HL-60 (cell line): ENCODE data around the gene CDYL2.

ENCODE experiments used
- GABPA ChIP-seq: IDR thresholded peaks from 2 replicates; pipeline ENCODE4 v1.6.1; 2012; ENCODE audit warnings: low read depth
- POLR2AphosphoS5 ChIP-seq: IDR thresholded peaks from 2 replicates; pipeline ENCODE4 v1.6.1; 2012; ENCODE audit warnings: low read depth
- SPI1 ChIP-seq: IDR thresholded peaks from 2 replicates; pipeline ENCODE4 v1.6.1; 2012; ENCODE audit warnings: low read depth, mild to moderate bottlenecking, borderline replicate concordance
- TF ChIP-seq, protein P1 (sequence below): IDR thresholded peaks from one replicate; pipeline ENCODE4 v1.5.1; 2011; ENCODE audit warnings: low read length, control low read depth, inconsistent platforms; ENCODE audit not compliant: insufficient read depth
- TF ChIP-seq, protein P2 (sequence below): IDR thresholded peaks from 2 replicates; pipeline ENCODE4 v1.6.1; 2012; ENCODE audit warnings: low read depth; ENCODE audit not compliant: insufficient replicate concordance

DNA sequence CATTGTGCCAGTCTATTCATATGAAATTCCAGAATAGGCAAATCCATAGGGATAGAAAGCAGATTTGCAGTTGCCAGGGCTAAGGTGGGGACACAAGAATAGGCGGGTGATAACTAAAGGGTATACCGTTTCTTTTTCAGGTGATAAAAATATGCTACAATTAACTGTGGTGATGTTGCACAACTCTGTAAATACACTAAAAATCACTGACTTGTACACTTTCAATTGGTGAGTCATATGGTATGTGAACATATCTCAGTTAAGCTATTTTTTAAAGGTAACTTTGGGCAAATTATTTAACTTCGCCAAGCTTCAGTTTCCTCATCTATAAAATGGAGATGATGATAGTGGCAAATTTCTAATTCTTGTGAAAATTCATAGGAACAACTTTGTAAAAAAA, 65.9 kb downstream of the CDYL2 start:
- TF ChIP-seq, protein P1, sequence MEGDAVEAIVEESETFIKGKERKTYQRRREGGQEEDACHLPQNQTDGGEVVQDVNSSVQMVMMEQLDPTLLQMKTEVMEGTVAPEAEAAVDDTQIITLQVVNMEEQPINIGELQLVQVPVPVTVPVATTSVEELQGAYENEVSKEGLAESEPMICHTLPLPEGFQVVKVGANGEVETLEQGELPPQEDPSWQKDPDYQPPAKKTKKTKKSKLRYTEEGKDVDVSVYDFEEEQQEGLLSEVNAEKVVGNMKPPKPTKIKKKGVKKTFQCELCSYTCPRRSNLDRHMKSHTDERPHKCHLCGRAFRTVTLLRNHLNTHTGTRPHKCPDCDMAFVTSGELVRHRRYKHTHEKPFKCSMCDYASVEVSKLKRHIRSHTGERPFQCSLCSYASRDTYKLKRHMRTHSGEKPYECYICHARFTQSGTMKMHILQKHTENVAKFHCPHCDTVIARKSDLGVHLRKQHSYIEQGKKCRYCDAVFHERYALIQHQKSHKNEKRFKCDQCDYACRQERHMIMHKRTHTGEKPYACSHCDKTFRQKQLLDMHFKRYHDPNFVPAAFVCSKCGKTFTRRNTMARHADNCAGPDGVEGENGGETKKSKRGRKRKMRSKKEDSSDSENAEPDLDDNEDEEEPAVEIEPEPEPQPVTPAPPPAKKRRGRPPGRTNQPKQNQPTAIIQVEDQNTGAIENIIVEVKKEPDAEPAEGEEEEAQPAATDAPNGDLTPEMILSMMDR: no peak
- no peak for TF ChIP-seq POLR2AphosphoS5
- TF ChIP-seq, protein P2, sequence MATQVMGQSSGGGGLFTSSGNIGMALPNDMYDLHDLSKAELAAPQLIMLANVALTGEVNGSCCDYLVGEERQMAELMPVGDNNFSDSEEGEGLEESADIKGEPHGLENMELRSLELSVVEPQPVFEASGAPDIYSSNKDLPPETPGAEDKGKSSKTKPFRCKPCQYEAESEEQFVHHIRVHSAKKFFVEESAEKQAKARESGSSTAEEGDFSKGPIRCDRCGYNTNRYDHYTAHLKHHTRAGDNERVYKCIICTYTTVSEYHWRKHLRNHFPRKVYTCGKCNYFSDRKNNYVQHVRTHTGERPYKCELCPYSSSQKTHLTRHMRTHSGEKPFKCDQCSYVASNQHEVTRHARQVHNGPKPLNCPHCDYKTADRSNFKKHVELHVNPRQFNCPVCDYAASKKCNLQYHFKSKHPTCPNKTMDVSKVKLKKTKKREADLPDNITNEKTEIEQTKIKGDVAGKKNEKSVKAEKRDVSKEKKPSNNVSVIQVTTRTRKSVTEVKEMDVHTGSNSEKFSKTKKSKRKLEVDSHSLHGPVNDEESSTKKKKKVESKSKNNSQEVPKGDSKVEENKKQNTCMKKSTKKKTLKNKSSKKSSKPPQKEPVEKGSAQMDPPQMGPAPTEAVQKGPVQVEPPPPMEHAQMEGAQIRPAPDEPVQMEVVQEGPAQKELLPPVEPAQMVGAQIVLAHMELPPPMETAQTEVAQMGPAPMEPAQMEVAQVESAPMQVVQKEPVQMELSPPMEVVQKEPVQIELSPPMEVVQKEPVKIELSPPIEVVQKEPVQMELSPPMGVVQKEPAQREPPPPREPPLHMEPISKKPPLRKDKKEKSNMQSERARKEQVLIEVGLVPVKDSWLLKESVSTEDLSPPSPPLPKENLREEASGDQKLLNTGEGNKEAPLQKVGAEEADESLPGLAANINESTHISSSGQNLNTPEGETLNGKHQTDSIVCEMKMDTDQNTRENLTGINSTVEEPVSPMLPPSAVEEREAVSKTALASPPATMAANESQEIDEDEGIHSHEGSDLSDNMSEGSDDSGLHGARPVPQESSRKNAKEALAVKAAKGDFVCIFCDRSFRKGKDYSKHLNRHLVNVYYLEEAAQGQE: no peak
- no peak for TF ChIP-seq GABPA
- TF ChIP-seq SPI1: no peak
